DND-41 (cell line): ENCODE measurements around the gene RAD51C.

Experiments
- CTCF ChIP-seq: IDR thresholded peaks from 2 replicates; pipeline ENCODE4 v1.5.1; 2012; ENCODE audit warnings: borderline replicate concordance, low read length, moderate library complexity, mild to moderate bottlenecking; ENCODE audit not compliant: poor library complexity, severe bottlenecking; ENCODE audit errors: extremely low read depth
- EZH2 ChIP-seq: IDR thresholded peaks from 3 replicates; pipeline ENCODE4 v1.6.1; 2012; ENCODE audit warnings: borderline replicate concordance, low read depth, mild to moderate bottlenecking, moderate library complexity, low read length, inconsistent platforms; ENCODE audit not compliant: severe bottlenecking

GRCh38 chr17:58664302-58664701 lies 28.1 kb upstream of the RAD51C start:
- TF ChIP-seq CTCF, result no peak
- TF ChIP-seq EZH2, result no peak
